ENCODE results near the gene CDHR3.
"Not testable (repeated sequence)": the region's sequence is repeated elsewhere in the genome, so short reads cannot be mapped to it uniquely, and the experiment has no call there.

The CDHR3 gene

GRCh38 chr7:105963038-105963667, at the start of gene CDHR3:
TSS of gene CDHR3 (plus strand) at chr7:105963264. CDS start at chr7:105963319, 55 bp downstream.
- DNase-seq (ENCODE audit: low read depth in 2 of 2, low spot score in 1 of 2), result no peak

GRCh38 chr7:105913947-105914346, 49.1 kb upstream of the CDHR3 start:
- no peak for DNase-seq (ENCODE audit: low read depth in 2 of 2, low spot score in 1 of 2)

DNA sequence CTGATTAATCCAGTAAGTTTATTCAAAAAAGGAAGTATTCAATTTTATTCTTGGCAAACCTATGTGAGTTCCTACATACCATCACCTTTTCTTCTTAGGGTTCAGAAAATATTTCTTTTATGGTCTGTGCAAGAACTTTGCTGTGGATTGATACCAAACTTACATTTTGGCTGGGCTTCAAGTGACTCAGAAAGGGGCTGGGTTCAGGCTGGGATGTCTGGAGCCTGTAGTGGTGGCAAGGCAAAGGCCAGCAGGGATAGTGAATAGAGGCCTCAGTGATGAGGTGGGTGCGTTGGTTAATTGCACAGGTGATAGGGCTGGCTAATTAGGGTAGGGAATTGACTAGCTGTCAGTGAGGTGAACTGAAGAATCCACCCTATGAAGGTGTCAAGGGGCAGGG, 46.5 kb upstream of the CDHR3 start:
- DNase-seq (ENCODE audit: low read depth in 2 of 2, low spot score in 1 of 2), result no peak

GRCh38 chr7:105917659-105918058, 45.4 kb upstream of the CDHR3 start:
- no peak for DNase-seq (ENCODE audit: low read depth in 2 of 2, low spot score in 1 of 2)

GRCh38 chr7:105920766-105921165, 42.3 kb upstream of the CDHR3 start:
- no peak for DNase-seq (ENCODE audit: low read depth in 2 of 2, low spot score in 1 of 2)

DNA sequence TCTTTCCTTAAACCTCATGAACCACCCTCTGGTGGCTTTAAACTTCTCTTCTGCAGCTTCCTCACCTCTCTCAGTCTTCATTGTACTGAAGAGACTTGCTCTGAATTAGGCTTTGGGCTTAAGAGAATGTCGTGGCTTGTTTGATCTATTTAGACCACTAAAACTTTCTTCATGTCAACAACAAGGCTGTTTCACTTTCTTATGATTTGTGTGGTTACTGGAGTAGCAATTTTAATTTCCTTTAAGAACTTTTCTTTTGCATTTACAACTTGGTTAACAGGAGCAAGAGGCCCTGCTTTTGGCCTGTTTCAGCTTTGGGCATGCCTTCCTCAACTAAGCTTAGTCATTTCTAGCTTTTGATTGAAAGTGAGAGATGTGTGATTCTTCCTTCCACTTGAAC, 38.1 kb upstream of the CDHR3 start:
- DNase-seq (ENCODE audit: low read depth in 2 of 2, low spot score in 1 of 2), result no peak

DNA sequence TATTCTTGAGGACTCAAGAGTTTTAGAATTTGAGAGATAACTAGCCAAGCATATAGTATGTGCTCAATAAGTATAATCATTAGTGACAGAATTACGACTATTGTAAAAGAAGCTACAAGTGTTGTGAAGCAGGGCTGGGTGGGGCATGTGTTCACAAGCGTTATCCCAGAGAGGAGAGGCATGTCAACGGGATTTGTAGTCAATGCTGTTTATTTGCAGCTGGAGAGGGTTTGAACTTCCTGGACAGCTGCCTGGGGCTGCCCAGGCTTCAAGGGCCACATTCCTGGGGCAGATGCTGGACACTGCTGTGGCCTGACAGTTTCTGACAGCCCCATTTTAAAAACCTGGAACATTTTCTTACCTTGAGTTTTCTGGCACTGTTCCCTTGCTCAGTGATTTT, 36.9 kb upstream of the CDHR3 start:
- DNase-seq (ENCODE audit: low read depth in 2 of 2, low spot score in 1 of 2), result no peak

DNA sequence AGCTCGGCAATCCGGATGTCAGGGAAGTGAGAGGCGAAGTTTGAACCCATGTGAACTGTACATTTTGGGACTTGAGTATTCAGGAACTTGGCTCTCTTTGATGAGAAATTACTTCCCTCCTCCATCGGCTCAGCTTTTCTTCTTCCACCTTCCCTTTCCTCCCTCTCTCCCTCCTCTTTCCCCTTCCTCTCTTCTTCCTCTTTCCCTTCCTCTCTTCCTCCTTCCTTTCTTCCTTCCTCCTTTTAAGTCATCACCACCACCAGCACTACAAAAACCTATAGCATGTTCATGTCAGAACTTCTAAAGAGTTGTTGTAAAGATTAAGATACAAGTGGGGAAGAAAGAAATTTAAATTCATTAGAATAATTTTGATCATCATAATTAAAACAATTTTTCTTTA, 31.9 kb upstream of the CDHR3 start:
- DNase-seq (ENCODE audit: low read depth in 2 of 2, low spot score in 1 of 2), result no peak

DNA sequence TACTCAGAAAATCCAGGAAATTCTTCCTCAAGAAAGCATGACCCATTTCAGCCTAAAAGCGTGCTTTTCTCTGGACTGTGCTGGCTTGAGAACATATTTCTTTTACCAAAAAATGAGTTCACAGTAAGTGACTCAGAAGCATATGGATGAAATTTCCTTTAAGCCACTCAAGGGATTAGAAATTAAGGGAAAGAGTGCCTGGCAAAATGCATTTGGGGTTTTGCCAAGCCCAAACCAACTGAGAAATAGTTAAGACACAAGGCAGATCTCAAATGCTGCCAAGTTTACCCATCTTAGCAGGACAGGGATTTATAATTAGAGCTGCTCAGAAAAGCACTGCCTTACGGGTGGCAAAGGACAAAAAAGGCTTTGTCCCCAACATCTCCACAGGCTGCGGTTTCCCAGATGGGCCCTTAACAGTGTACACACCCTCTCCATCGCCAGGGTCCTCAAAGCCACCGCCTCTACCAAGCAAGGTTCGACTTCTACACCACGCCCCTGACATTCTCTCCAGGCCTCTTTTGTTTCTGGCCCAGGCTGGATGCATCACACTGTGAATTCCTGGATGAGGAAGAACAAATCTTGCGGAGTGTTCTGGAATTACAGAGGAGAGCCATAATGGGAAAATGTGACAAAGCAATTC, 30.1 kb upstream of the CDHR3 start:
- DNase-seq (ENCODE audit: low read depth in 2 of 2, low spot score in 1 of 2), result no peak

DNA sequence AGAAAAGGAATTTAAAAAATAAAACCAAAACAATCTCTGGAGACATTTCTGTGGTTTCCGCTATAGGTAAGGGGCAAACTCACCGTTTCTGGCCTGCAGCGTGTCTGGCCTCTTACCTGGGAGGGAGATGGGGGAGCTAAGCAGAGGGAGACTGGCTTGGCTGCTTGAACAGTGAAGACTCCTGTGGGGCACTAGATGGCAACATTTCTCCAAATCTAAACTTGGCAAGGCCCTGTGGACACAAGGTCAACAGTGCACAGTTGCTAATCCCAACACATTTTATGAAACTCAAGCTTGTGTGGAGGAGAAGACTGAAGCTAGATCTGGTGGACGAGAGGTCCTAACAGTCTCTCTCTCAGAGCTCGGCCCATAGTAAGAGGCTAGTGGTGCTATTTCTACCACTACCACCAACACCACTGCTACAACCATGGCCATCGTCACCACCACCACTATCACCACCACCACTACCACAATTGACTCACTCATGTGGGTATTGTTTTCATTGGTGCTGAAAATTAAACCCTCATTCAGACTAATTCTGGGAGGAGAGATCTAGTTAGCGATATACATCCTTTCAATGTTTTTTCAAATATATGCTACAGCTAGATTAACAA, 28.4 kb upstream of the CDHR3 start:
- DNase-seq (ENCODE audit: low read depth in 2 of 2, low spot score in 1 of 2), result no peak

DNA sequence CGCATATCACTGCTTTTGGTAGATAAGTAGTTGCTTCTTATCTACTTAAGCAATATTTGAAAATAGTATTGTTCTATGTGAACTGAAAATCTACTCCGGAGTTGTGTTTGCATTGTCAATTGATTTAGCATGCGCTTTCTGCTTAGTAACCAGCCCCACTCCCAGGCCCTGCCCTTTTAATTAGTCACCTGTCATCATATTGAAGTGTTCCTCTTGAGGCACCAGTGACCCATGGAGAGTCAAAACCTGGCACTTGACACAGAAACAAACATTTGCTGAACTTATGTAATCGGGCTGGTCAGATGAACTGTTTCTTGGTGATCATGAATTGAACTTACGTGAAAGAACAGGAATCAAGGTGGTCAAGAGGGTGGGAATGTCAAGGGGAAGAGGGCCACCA, 27.8 kb upstream of the CDHR3 start:
- DNase-seq (ENCODE audit: low read depth in 2 of 2, low spot score in 1 of 2), result no peak

GRCh38 chr7:105937411-105937810, 25.7 kb upstream of the CDHR3 start:
- DNase-seq (ENCODE audit: low read depth in 2 of 2, low spot score in 1 of 2), result no peak

GRCh38 chr7:105940109-105940508, 23.0 kb upstream of the CDHR3 start:
- no peak for DNase-seq (ENCODE audit: low read depth in 2 of 2, low spot score in 1 of 2)

DNA sequence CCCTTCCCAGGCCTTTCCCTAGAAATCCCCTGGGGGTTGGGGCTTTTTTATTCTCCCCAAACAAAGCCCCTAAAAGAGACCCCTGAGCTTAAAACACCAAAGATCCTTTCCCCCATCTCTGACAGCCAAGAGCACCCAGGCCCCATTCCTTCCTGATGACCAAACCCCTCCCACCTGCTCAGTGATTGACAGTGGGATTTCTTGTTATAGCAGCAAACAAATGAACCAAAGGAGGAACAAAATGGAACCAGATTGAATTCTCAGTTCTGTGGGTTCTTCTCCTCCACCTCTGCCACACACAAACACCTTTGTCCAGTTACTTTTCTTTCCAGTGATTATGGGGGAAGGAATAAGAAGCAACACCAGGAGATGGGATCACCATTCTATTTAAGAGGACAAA, 21.5 kb upstream of the CDHR3 start:
- no peak for DNase-seq (ENCODE audit: low read depth in 2 of 2, low spot score in 1 of 2)

GRCh38 chr7:105943486-105943885, 19.6 kb upstream of the CDHR3 start:
- DNase-seq (ENCODE audit: low read depth in 2 of 2, low spot score in 1 of 2), result no peak

- no peak for DNase-seq (ENCODE audit: low read depth in 2 of 2, low spot score in 1 of 2)
Measured at GRCh38 chr7:105945848-105946247, 17.2 kb upstream of the CDHR3 start.

DNA sequence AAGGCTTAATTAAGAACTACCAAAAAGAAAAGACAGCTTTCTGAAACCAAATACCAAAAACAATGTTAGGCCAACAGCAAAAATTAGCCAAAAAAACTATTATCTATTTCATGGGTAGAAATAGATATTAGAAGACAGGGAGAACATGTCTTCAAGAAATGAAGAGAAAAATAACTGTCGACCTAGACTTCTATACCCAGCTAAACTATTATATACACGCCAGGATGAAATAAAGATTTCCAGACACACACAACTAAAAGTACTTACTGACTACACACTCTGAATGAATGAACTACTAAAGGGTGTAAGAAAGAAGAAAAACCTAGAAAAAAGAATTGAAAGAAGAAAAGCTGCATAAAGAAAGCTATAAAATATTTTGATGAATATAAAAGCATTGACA, 11.5 kb upstream of the CDHR3 start:
- no peak for DNase-seq (ENCODE audit: low read depth in 2 of 2, low spot score in 1 of 2)

DNA sequence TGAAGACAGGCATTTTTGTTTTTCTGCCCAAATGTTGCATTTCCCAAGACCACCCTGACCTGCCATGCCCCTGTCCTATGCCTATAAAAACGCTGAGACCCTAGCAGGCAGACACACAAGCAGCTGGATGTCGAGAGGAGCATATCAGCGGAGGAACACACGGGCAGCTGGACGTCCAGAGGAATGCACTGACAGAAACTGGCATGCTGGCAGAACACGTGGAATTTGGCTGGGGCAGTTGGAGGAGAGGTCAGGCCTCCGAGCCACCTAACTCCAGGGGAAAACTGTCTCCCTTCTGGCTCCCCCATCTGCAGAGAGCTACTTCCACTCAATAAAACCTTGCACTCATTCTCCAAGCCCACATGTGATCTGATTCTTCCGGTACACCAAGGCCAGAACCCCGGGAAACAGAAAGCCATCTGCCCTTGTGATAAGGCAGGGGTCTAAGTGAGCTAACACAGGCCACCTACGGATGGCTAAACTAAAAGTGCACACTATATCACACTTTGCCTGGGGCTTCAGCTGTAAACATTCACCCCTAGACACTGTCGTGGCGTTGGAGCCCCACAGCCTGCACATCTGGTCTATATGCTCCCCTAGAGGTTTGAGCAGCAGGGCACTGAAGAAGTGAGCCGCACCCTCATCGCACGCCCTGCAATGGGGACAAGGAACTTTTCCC, 10.0 kb upstream of the CDHR3 start:
- DNase-seq (ENCODE audit: low read depth in 2 of 2, low spot score in 1 of 2), result no peak

DNA sequence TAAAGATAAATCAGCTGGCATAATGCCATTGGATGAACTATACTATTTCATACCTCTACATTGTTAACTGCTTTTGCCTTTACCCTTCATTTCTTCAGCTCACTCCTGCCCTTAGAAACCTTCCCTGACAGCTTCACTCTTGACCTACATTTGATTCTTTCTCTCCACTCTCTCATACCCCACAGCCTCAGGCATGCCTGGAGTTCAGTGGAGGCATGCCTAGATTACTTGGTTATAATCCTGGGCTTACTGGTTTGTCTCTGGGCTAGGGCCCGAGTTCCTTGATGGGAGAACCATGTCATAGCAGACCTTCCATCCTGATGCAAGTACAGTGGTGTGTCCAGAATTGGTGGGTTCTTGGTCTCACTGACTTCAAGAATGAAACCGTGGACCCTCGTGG, 8.4 kb upstream of the CDHR3 start:
- no peak for DNase-seq (ENCODE audit: low read depth in 2 of 2, low spot score in 1 of 2)

DNA sequence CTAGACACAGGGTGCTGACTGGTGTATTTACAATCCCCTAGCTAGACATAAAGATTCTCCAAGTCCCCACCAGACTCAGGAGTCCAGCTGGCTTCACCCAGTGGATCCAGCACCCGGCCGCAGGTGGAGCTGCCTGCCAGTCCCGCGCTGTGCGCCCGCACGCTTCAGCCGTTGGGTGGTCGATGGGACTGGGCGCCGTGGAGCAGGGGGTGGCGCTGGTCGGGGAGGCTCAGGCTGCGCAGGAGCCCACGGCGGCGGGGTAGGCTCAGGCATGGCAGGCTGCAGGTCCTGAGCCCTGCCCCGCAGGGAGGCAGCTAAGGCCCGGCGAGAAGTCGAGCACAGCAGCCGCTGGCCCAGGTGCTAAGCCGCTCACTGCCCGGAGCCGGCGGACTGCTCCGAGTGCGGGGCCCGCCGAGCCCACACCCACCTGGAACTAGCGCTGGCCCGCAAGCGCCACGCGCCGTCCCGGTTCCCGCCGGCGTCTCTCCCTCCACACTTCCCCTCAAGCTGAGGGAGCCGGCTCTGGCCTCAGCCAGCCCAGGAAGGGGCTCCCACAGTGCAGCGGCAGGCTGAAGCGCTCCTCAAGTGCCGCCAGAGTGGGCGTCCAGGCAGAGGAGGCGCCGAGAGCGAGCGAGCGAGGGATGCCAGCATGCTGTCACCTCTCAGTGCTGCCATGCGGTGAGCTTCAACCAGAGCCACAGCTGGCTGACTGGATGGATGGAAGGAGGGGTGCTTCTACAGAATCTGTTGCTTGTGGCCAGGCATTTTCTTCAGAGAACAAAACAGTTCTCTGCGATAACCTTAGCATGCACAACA, 7.2 kb upstream of the CDHR3 start:
- not testable (repeated sequence) for DNase-seq (ENCODE audit: low read depth in 2 of 2, low spot score in 1 of 2)

- DNase-seq (ENCODE audit: low read depth in 2 of 2, low spot score in 1 of 2), result no peak
Measured at GRCh38 chr7:105958012-105958411, 5.1 kb upstream of the CDHR3 start.

Measured in stimulated activated CD8-positive, alpha-beta memory T cell treated with anti-CD3 and anti-CD28 coated beads, Interleukin-4, amount 100 ng/mL, for 4 hours (primary cell).